K562 (cell line): ENCODE results near the gene RNF207. TPM values are rescaled to one million over a fixed set of nuclear protein-coding genes. Genes with fewer than 3 reads are reported as not detected.

Experiments
- BCLAF1 ChIP-seq, 2 experiments: fragments of 450-650 bp in 1 of 2; IDR thresholded peaks; 2 replicates each; pipeline ENCODE4 v1.6.1; 2011 to 2017; ENCODE audit warnings: low read depth in 2 of 2, antibody characterized with exemption in 1 of 2, borderline replicate concordance in 1 of 2, low read length in 1 of 2, mild to moderate bottlenecking in 1 of 2, mixed read lengths in 1 of 2; ENCODE audit not compliant: control insufficient read depth in 1 of 2
- MTA2 ChIP-seq: fragments of 450-650 bp; IDR thresholded peaks from 2 replicates; pipeline ENCODE4 v1.6.1; 2016; ENCODE audit warnings: low read depth
- NR2C1 ChIP-seq, 2 experiments: fragments of 450-650 bp; IDR thresholded peaks; 2 replicates each; pipeline ENCODE4 v1.6.1; 2017; ENCODE audit warnings: mild to moderate bottlenecking in 2 of 2, antibody characterized with exemption in 1 of 2, inconsistent platforms in 1 of 2, missing compliant biosample characterization in 1 of 2, missing genetic modification characterization in 1 of 2
- NUFIP1 ChIP-seq: fragments of 450-650 bp; IDR thresholded peaks from 2 replicates; pipeline ENCODE4 v1.6.1; 2018; ENCODE audit not compliant: partially characterized antibody
- RBM14 ChIP-seq: fragments of 200-400 bp; formaldehyde crosslinking; IDR thresholded peaks from 2 replicates; pipeline ENCODE4 v1.6.1; 2018; ENCODE audit warnings: low read depth, mild to moderate bottlenecking, low read length, moderate library complexity, borderline replicate concordance; ENCODE audit not compliant: insufficient read depth
- ZNF347 ChIP-seq: fragments of 450-650 bp; formaldehyde crosslinking; IDR thresholded peaks from 2 replicates; pipeline ENCODE4 v1.4.0; 2020; ENCODE audit warnings: low read depth, mild to moderate bottlenecking, moderate library complexity
- polyA plus RNA-seq, 8 experiments: library from polyadenylated mRNA; depleted of rRNA in 4 of 8; stranded (reverse) in 5 of 8; unstranded in 3 of 8; fragments of >200 nt; fragmentation: Nextera tagmentation in 2 of 8; fragmentation: Illumina TruSeq in 1 of 8; extraction: Ambion mirVana in 2 of 8; extraction: Trizol in 1 of 8; gene quantifications; 2 replicates each; pipeline versions ENCODE4 v1.2.1 to v1.2.3, GENCODE V29; 2011 to 2014; ENCODE audit warnings: inconsistent platforms in 1 of 8, missing spikeins in 1 of 8
- total RNA-seq, 7 experiments: library from RNA; depleted of rRNA in 6 of 7; stranded (reverse); fragments of >200 nt in 6 of 7; fragmentation: Illumina TruSeq in 2 of 7; extraction: Trizol in 2 of 7; gene quantifications; 2 replicates each; pipeline versions ENCODE4 v1.2.1 to v1.2.3, GENCODE V29; 2011 to 2021; ENCODE audit warnings: low replicate concordance in 1 of 7
- TF ChIP-seq, protein P1 (sequence below): fragments of 150-350 bp; IDR thresholded peaks from 2 replicates; pipeline ENCODE4 v1.6.1; 2014; ENCODE audit warnings: low read depth, mild to moderate bottlenecking, low read length, borderline replicate concordance
- TF ChIP-seq, protein P2 (sequence below): fragments of 250-450 bp; sonication (Bioruptor Pico); IDR thresholded peaks from 2 replicates; pipeline ENCODE4 v1.4.0; 2020; ENCODE audit warnings: mild to moderate bottlenecking, moderate library complexity, borderline replicate concordance
- TF ChIP-seq, protein P3 (sequence below): sonication (generic); formaldehyde crosslinking; IDR thresholded peaks from 2 replicates; pipeline ENCODE4 v1.8.0; 2022; ENCODE audit warnings: missing genetic modification reagents, mild to moderate bottlenecking, borderline replicate concordance
- TF ChIP-seq, protein P4 (sequence below): IDR thresholded peaks from 2 replicates; pipeline ENCODE4 v1.6.1; 2012; ENCODE audit warnings: low read depth, low read length, improper control_type of control experiment, borderline replicate concordance

RNF207 gene
- total and polyA plus RNA-seq, 9 of the 15 experiments (the other 6 are each of a cell fraction or from before 2014, with no cell fraction given), result 2.7 to 30.6 (median 12.9) TPM

DNA sequence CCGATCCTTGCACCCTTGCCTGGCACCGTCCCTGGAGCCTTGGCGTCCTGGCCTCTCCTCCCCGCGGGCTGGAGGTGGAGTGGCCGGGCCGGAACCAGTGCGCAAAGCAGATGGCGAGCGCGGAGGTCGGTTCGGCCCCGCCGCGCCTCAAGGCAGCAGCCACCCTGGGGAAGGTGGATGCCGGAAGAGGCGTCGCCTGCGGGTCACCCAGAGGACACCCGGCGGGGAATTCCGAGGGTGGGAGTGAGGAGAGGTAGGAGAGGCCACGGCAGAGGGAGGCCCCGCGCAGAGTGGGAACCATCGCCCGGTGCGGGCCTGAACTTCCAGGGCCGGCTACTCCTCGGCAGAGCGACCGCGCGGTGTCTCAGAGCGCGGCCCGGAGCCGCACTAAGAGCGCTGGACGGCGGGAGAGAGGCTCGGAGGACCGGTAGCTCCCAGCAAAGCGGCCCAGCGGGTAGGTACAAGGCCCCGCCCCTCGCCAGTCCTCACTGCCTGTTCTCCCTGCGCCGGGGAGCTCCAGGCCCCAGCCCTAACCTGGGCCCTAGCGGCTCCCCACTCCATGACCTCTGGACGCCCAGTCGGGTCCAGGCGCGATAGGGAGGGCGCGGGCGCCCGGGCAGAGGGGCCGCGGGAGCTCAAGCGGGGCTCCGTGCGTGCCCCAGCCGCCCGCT is at the start of gene RNF207 (continued):
- TF ChIP-seq, protein P1, sequence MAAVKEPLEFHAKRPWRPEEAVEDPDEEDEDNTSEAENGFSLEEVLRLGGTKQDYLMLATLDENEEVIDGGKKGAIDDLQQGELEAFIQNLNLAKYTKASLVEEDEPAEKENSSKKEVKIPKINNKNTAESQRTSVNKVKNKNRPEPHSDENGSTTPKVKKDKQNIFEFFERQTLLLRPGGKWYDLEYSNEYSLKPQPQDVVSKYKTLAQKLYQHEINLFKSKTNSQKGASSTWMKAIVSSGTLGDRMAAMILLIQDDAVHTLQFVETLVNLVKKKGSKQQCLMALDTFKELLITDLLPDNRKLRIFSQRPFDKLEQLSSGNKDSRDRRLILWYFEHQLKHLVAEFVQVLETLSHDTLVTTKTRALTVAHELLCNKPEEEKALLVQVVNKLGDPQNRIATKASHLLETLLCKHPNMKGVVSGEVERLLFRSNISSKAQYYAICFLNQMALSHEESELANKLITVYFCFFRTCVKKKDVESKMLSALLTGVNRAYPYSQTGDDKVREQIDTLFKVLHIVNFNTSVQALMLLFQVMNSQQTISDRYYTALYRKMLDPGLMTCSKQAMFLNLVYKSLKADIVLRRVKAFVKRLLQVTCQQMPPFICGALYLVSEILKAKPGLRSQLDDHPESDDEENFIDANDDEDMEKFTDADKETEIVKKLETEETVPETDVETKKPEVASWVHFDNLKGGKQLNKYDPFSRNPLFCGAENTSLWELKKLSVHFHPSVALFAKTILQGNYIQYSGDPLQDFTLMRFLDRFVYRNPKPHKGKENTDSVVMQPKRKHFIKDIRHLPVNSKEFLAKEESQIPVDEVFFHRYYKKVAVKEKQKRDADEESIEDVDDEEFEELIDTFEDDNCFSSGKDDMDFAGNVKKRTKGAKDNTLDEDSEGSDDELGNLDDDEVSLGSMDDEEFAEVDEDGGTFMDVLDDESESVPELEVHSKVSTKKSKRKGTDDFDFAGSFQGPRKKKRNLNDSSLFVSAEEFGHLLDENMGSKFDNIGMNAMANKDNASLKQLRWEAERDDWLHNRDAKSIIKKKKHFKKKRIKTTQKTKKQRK, result no peak
- TF ChIP-seq, protein P2, sequence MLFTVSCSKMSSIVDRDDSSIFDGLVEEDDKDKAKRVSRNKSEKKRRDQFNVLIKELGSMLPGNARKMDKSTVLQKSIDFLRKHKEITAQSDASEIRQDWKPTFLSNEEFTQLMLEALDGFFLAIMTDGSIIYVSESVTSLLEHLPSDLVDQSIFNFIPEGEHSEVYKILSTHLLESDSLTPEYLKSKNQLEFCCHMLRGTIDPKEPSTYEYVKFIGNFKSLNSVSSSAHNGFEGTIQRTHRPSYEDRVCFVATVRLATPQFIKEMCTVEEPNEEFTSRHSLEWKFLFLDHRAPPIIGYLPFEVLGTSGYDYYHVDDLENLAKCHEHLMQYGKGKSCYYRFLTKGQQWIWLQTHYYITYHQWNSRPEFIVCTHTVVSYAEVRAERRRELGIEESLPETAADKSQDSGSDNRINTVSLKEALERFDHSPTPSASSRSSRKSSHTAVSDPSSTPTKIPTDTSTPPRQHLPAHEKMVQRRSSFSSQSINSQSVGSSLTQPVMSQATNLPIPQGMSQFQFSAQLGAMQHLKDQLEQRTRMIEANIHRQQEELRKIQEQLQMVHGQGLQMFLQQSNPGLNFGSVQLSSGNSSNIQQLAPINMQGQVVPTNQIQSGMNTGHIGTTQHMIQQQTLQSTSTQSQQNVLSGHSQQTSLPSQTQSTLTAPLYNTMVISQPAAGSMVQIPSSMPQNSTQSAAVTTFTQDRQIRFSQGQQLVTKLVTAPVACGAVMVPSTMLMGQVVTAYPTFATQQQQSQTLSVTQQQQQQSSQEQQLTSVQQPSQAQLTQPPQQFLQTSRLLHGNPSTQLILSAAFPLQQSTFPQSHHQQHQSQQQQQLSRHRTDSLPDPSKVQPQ (CRISPR knock-in tag), result no peak
- no peak for TF ChIP-seq NUFIP1
- TF ChIP-seq ZNF347, result no peak
- no peak for TF ChIP-seq RBM14
- TF ChIP-seq BCLAF1 (IDR thresholded peaks at IDR 0.05; ENCODE audit: borderline replicate concordance in 1 of 2, control insufficient read depth in 1 of 2, low read depth in 2 of 2, low read length in 1 of 2), result no peak
- TF ChIP-seq NR2C1 (IDR thresholded peaks at IDR 0.05), result no peak
- peak; percentile 36; the same call in 1 of the 2 replicates for TF ChIP-seq NR2C1 (tag; IDR thresholded peaks at IDR 0.05)
- TF ChIP-seq, protein P3, sequence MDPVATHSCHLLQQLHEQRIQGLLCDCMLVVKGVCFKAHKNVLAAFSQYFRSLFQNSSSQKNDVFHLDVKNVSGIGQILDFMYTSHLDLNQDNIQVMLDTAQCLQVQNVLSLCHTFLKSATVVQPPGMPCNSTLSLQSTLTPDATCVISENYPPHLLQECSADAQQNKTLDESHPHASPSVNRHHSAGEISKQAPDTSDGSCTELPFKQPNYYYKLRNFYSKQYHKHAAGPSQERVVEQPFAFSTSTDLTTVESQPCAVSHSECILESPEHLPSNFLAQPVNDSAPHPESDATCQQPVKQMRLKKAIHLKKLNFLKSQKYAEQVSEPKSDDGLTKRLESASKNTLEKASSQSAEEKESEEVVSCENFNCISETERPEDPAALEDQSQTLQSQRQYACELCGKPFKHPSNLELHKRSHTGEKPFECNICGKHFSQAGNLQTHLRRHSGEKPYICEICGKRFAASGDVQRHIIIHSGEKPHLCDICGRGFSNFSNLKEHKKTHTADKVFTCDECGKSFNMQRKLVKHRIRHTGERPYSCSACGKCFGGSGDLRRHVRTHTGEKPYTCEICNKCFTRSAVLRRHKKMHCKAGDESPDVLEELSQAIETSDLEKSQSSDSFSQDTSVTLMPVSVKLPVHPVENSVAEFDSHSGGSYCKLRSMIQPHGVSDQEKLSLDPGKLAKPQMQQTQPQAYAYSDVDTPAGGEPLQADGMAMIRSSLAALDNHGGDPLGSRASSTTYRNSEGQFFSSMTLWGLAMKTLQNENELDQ, result no peak
- TF ChIP-seq MTA2, result no peak
- TF ChIP-seq, protein P4, sequence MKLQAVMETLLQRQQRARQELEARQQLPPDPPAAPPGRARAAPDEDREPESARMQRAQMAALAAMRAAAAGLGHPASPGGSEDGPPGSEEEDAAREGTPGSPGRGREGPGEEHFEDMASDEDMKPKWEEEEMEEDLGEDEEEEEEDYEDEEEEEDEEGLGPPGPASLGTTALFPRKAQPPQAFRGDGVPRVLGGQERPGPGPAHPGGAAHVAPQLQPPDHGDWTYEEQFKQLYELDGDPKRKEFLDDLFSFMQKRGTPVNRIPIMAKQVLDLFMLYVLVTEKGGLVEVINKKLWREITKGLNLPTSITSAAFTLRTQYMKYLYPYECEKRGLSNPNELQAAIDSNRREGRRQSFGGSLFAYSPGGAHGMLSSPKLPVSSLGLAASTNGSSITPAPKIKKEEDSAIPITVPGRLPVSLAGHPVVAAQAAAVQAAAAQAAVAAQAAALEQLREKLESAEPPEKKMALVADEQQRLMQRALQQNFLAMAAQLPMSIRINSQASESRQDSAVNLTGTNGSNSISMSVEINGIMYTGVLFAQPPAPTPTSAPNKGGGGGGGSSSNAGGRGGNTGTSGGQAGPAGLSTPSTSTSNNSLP, result no peak
